Activated CD8-positive, alpha-beta memory T cell treated with anti-CD3 and anti-CD28 coated beads for 24 hours (primary cell): ENCODE measurements around the gene GRK1.

ENCODE experiments used
- DNase-seq: peaks from one replicate; pipeline ENCODE4 v3.0.0-alpha.2; 2020

GRK1 gene

GRCh38 chr13:113666329-113666670 lies 719 bp upstream of the GRK1 start:
- no peak for DNase-seq

GRCh38 chr13:113667771-113668490 lies 912 bp downstream of the GRK1 start:
- no peak for DNase-seq

GRCh38 chr13:113668491-113668971 lies 1.5 kb downstream of the GRK1 start:
- no peak for DNase-seq

GRCh38 chr13:113669231-113669754 lies 2.3 kb downstream of the GRK1 start:
- no peak for DNase-seq

- DNase-seq: no peak
These were observed 2.8 kb downstream of the GRK1 start for GRCh38 chr13:113669755-113670341.

GRCh38 chr13:113670541-113670940 lies 3.5 kb downstream of the GRK1 start:
- no peak for DNase-seq

GRCh38 chr13:113671066-113672001 lies 4.3 kb downstream of the GRK1 start:
- DNase-seq: no peak

GRCh38 chr13:113672002-113672651 lies 5.1 kb downstream of the GRK1 start:
- DNase-seq: no peak

- no peak for DNase-seq
These were observed 55.9 kb downstream of the GRK1 start for GRCh38 chr13:113722921-113723320.

GRCh38 chr13:113723410-113724015 lies 56.5 kb downstream of the GRK1 start:
- DNase-seq: no peak

GRCh38 chr13:113724016-113724758 lies 57.2 kb downstream of the GRK1 start:
- no peak for DNase-seq

GRCh38 chr13:113724780-113725315 lies 57.8 kb downstream of the GRK1 start:
- DNase-seq: peak; percentile 97

GRCh38 chr13:113725329-113726105 lies 58.5 kb downstream of the GRK1 start:
- DNase-seq: peak; percentile 90

- peak; percentile 73 for DNase-seq
These were observed 59.2 kb downstream of the GRK1 start for GRCh38 chr13:113726106-113726821.

- DNase-seq: no peak
These were observed 60.0 kb downstream of the GRK1 start for GRCh38 chr13:113726961-113727411.

GRCh38 chr13:113728571-113729054 lies 61.6 kb downstream of the GRK1 start:
- no peak for DNase-seq

GRCh38 chr13:113729187-113730019 lies 62.4 kb downstream of the GRK1 start:
- no peak for DNase-seq

GRCh38 chr13:113730258-113730691 lies 63.3 kb downstream of the GRK1 start:
- no peak for DNase-seq

GRCh38 chr13:113730831-113731191 lies 63.8 kb downstream of the GRK1 start:
- DNase-seq: no peak
